Thoracic aorta (tissue), 2 donors: ENCODE data around the gene ETS2. TPM values are rescaled to one million over a fixed set of nuclear protein-coding genes. Genes with fewer than 3 reads are reported as not detected.

Experiments used
- ATAC-seq: fragments of 150-250 bp; one replicate; pipeline ENCODE4 v1.8.0; 2017; ENCODE audit warnings: low read depth; ENCODE audit not compliant: insufficient number of reproducible peaks, low FRiP score
- DNase-seq: peaks from one replicate; pipeline ENCODE4 v3.0.0-alpha.2; 2020; ENCODE audit warnings: low spot score
- H3K27ac ChIP-seq, 2 donors: fragments of 200-600 bp; sonication (generic); 1 replicate in 1 of 2; 2 replicates in 1 of 2; pipeline ENCODE4 v1.5.1; 2016; ENCODE audit warnings: mild to moderate bottlenecking in 2 of 2, moderate library complexity in 2 of 2
- H3K27me3 ChIP-seq: fragments of 200-600 bp; sonication (generic); replicated peaks from 2 replicates; pipeline ENCODE4 v1.6.0; 2016; ENCODE audit warnings: mild to moderate bottlenecking; ENCODE audit not compliant: insufficient read depth
- H3K36me3 ChIP-seq: fragments of 200-600 bp; sonication (generic); one replicate; pipeline ENCODE4 v1.5.1; 2016
- H3K4me1 ChIP-seq, 2 donors: fragments of 200-600 bp; sonication (generic); 1 replicate in 1 of 2; 2 replicates in 1 of 2; pipeline versions ENCODE4 v1.5.1 to v1.6.0; 2016; ENCODE audit warnings: low read depth in 2 of 2, mild to moderate bottlenecking in 1 of 2; ENCODE audit not compliant: control insufficient read depth in 1 of 2
- H3K4me3 ChIP-seq: fragments of 200-600 bp; sonication (generic); 2 replicates; pipeline ENCODE4 v1.5.1; 2016; ENCODE audit warnings: mild to moderate bottlenecking
- H3K9me3 ChIP-seq: fragments of 200-600 bp; sonication (generic); 2 replicates; pipeline ENCODE4 v1.5.1; 2016
- CTCF ChIP-seq: fragments of 200-600 bp; sonication (generic); IDR thresholded peaks from one replicate; pipeline ENCODE4 v1.5.1; 2019; ENCODE audit warnings: antibody characterized with exemption
- total RNA-seq, 2 donors: library from RNA; depleted of rRNA; stranded (reverse); fragments of >200 nt; gene quantifications; one replicate each; pipeline versions ENCODE4 v1.1.0 to v1.2.3, GENCODE V29; 2016

ETS2 gene
- total RNA-seq, 2 donors from 2014 or later = 120 to 226 TPM

GRCh38 chr21:38773099-38774061 lies 32.3 kb upstream of the ETS2 start:
- peak overlapping the region; percentile 58 to 62 for H3K27ac ChIP-seq
- no peaks in the 10 kb centered on the region for H3K36me3 ChIP-seq
- no peaks in the 10 kb centered on the region for H3K9me3 ChIP-seq
- TF ChIP-seq CTCF = no peak
- H3K4me3 ChIP-seq = no peak overlapping the region
- peaks cover 15 to 55% of the 10 kb centered on the region in 2 donors for H3K4me1 ChIP-seq
- no peaks in the 10 kb centered on the region for H3K27me3 ChIP-seq
- ATAC-seq (peak; percentile 81), DNase-seq (peak; percentile 46)

GRCh38 chr21:38774152-38774551 lies 31.6 kb upstream of the ETS2 start:
- Histone ChIP-seq H3K4me3 (no peak overlapping the region), H3K4me1 (peaks cover 14 to 48% of the 10 kb centered on the region in 2 donors), H3K9me3 (peaks cover 4% of the 10 kb centered on the region), H3K27ac (peak overlapping the region; percentile 22 to 58), H3K27me3 (no peaks in the 10 kb centered on the region), H3K36me3 (no peaks in the 10 kb centered on the region)
- ATAC-seq = no peak
- no peak for TF ChIP-seq CTCF
- DNase-seq = no peak

- Histone ChIP-seq H3K27ac (peak overlapping the region; percentile 22 to 58), H3K27me3 (no peaks in the 10 kb centered on the region), H3K9me3 (peaks cover 4% of the 10 kb centered on the region), H3K4me3 (no peak overlapping the region), H3K36me3 (no peaks in the 10 kb centered on the region), H3K4me1 (peaks cover 14 to 42% of the 10 kb centered on the region in 2 donors)
- no peak for TF ChIP-seq CTCF
- DNase-seq (no peak), ATAC-seq (no peak)
Observed at GRCh38 chr21:38774586-38775285, 31.0 kb upstream of the ETS2 start.

- Histone ChIP-seq H3K4me1 (peaks cover 14 to 41% of the 10 kb centered on the region in 2 donors), H3K4me3 (no peak overlapping the region), H3K27ac (peak overlapping the region; percentile 22 to 39), H3K36me3 (no peaks in the 10 kb centered on the region), H3K27me3 (no peaks in the 10 kb centered on the region), H3K9me3 (peaks cover 4% of the 10 kb centered on the region)
- no peak for DNase-seq
- peak; percentile 56 for ATAC-seq
- no peak for TF ChIP-seq CTCF
Observed at GRCh38 chr21:38775733-38776132, 30.0 kb upstream of the ETS2 start.

- TF ChIP-seq CTCF = no peak
- no peak overlapping the region for H3K4me3 ChIP-seq
- ATAC-seq (no peak), DNase-seq (no peak)
- peaks cover 4% of the 10 kb centered on the region for H3K9me3 ChIP-seq
- H3K27ac ChIP-seq = no peak overlapping the region
- no peaks in the 10 kb centered on the region for H3K27me3 ChIP-seq
- H3K4me1 ChIP-seq = peaks cover 14 to 41% of the 10 kb centered on the region in 2 donors
- H3K36me3 ChIP-seq = no peaks in the 10 kb centered on the region
Observed at GRCh38 chr21:38777015-38777414, 28.7 kb upstream of the ETS2 start.
